Daoy (cell line): ENCODE results near the gene SLC25A28. TPM values are rescaled to one million over a fixed set of nuclear protein-coding genes. Genes with fewer than 3 reads are reported as not detected.
"Not testable (repeated sequence)": the region's sequence is repeated elsewhere in the genome, so short reads cannot be mapped to it uniquely, and the experiment has no call there.

Source experiments
- DNase-seq: peaks from one replicate; pipeline ENCODE4 v3.0.0-alpha.2; 2015; ENCODE audit warnings: low read depth
- total RNA-seq: library from RNA; depleted of rRNA; stranded (reverse); fragments of >200 nt; shearing (Covaris generic); gene quantifications from 2 replicates; pipeline ENCODE4 v1.2.3, GENCODE V29; 2014

SLC25A28 gene
- total RNA-seq, 1 experiment from 2014 or later, result 9.2 TPM

- no peak for DNase-seq
These were observed 8.8 kb upstream of the SLC25A28 start for GRCh38 chr10:99628923-99629624.

- not testable (repeated sequence) for DNase-seq
These were observed 4.9 kb upstream of the SLC25A28 start for GRCh38 chr10:99625124-99625523.

DNA sequence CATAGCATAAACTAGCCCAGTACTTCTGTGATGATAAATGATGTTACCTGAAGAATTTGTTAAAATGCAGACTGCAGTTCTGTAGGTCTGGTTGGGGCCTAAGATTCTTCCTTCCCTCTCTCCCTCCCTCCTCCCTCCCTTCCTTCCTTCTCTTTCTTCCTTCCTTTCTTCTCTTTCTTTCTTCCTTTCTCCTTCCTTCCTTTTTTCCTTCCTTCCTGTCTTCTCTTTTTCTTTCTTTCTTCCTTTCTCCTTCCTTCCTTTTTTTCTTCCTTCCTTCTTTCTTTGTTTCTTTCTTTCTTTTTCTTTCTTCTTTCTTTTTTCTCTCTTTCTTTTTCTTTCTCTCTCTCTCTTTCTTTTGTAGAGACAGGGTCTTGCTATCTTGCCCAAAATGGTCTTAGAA, 3.7 kb upstream of the SLC25A28 start:
- no peak for DNase-seq

- no peak for DNase-seq
These were observed 1.4 kb upstream of the SLC25A28 start for GRCh38 chr10:99621454-99622251.

DNA sequence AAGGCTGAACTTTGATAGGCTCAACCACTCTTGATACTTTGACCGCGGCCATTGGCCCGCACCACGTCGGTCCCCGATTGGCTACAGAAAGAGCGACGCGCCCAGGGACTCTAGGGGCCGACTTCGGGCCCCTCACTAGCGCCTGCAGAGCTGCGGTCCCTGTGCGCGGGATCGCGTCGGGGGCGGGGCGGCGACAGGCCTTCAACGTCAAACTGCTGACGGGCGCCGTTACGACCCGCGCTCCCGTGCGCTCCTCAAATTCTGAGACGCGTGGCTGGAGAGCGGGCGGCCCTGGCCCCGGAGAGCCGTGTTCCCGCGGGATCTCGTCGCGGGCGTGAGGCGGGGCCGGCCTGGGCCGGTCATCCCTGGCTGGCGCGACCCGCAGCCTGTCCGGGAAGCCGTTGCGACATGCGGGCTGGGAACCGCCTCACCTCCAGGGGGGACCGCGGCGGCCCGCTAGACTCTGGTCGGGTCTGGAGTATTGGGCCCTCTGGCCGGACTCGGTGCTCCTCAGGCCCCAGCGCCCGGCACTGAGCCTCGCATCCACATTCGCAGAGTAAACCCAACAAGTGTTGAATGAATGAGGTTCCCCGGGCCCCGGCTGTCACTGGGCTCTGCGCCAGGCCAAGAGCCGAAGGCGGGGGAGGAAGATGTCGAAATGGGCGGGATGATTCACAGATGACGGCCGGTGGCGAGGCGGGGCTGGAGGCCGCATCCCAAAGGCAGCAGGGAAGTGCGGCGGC, 643 bp upstream of the SLC25A28 start:
- peak; percentile 94 for DNase-seq

DNA sequence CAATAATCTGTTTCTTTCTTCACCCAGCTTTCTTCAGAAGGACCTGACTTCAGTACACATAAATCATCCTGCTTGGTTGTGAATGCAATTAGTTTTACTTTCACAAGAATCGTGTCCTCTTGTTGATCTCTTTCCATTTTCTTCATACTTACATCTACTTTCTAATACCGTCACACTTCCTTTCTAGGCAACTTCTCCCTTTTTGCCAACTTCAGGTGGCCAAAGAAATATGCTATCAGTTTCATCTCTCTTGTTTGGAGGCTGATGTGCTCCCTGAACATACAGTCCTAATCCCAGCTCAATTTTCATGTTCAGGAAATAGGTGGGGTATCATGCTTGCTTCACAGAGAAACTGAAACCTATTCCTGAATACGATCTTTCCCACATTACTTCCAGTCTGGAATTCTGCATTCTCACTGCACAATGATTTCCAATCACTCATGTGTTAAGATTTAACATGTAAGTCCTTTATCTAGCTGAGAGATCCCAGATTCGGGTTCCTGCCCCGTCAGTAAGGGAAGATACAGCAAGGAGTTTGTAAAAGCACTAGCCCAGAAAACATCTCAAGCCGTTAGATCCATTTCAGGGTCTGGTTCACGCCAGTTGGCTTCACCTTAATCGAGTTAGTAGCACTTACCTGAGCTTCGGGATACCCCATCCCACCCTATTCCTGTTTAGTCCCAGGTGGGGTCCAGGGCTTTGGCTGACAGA, 994 bp downstream of the SLC25A28 start:
- peak; percentile 8 for DNase-seq

DNA sequence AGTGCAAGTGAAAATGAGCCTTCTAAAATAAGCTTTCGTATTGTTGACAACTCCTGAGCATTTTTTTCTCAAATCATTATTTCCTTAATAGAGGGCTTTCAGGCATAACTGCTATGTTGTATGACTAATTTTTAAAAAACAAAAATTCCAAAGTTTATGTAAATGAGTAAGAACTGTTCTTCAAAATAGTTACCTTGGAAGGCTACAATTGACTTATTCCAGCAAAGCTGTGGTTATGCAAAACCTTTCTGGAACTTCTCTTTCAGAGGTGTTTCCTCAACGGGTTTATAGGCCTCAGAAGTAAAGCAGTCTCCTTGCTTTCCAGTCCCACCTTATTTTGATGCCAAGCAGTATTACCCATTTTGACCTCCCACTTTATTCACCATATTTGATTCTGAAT, 2.5 kb downstream of the SLC25A28 start:
- no peak for DNase-seq

GRCh38 chr10:99615426-99615825, 4.8 kb downstream of the SLC25A28 start:
- no peak for DNase-seq

DNA sequence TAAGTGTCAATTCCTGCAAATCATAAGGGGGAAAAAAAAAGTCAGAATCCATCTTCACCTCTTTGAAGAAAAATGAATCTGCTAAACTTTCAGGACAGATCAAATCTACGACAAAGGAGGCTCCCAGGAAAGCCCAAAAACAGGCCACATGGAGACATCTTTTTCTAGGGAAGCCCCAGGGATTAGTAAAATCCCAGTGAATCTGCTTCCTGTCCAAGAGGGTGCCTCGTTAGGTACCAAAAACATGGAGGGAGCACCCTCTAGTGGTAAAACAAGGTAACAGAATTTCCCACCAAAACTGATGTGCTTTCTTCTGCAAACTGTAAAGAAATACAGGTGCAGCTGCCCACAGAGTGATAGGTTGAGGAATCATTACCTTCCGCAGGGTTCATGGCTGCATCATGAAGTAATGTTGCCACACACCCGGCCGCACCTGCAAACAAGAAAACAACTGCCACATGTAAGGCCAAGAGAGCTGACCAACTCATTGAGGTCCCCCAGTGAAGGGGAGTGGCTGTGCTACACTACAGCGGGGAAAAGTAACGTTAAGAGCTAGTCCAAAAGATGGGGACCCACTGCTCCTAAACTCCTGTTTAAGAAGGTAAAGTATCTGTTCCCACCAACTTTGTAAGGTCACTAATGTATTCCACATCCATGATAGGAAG, 7.9 kb downstream of the SLC25A28 start:
- peak; percentile 41 for DNase-seq

DNA sequence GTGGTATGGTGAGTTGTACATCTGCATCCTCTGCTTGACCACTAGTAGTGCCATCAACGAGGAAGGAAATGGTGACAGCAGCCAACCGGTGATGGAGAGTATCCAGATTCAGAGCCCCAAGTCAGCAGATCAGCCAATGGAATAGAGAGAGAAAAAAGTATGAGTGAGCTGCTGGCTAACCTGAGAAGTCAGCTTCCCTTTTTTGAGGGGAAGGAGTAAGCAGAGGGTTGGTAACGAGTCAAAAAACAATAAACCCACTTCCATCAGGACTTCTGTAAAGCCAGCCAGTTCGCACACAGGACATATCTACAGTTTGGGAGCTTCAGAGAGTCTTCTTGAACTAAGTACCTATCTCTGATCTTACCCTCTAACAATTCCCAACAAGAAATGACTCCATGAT, 8.9 kb downstream of the SLC25A28 start:
- no peak for DNase-seq

- DNase-seq, result no peak
These were observed 10.0 kb downstream of the SLC25A28 start for GRCh38 chr10:99610221-99610620.

DNA sequence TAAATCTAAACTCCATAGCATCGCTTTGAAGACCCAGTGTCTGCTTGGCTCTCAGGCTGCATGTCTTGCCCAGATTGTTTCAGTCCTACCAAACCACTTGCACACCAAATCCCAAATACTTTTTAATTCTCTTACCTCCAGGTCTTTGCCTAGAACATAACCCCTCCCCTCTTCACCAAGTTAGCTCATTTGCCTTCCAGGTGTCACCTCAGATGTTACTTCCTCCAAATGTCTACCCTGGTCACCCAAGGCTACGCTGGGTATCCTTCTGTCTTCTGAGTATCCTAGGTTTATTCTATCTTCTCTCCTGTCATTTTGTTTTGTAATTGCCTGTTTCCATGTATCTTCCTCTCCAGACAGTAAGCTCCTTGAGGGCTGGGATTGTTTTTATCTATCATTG, 11.1 kb downstream of the SLC25A28 start:
- no peak for DNase-seq

GRCh38 chr10:99605351-99605750, 14.9 kb downstream of the SLC25A28 start:
- no peak for DNase-seq

DNA sequence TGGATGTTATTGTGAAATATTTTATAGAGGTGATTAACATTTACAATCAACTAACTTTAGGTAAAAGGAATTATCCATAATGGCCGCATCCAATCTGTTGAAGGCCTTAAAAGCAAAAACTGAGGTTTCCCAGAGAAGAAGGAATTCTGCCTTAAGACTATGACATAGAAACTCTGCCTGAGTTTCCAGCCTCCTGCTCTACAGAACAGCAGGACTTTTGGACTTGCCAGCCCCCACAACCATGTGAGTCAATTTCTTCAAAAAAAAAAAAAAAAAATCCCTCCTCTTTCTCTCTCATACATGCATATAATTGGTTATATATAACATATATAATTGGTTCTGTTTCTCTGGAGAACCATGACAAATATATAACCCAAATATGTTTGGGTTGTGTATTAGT, 15.4 kb downstream of the SLC25A28 start:
- DNase-seq, result no peak

DNA sequence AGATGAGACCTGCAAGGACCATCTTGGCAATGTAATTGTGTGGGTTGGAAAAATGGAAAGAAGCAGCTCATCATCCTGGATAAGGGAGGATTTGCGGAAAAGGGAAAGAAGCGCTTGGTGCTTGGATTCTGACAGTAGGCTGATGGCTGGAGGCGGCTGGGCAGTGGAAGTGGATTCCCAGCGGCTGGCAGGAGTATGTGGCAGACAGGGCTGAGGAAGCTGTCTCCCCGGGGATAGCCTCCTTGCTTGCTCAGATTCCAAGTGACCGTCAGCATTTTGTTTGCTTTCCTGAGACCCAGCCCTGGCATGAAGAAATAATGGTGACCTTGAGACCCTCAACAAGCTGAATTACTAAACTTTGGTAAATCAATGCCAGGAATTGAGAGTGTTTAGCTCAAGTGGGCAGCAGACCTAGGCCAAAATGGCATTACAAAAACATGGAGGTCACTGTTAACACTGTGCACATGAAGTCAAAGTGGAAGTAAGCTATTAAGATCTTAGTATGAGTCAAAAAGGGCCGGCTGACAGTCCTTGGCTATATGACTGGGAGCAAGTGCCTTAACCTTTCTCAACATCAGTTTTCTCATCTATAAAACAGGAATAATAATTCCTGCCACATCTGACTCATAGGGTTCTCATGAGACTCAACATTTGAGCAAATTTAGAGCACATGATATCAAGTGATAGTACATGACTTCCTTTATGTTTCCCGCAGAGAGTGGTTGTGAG, 21.3 kb downstream of the SLC25A28 start:
- no peak for DNase-seq

DNA sequence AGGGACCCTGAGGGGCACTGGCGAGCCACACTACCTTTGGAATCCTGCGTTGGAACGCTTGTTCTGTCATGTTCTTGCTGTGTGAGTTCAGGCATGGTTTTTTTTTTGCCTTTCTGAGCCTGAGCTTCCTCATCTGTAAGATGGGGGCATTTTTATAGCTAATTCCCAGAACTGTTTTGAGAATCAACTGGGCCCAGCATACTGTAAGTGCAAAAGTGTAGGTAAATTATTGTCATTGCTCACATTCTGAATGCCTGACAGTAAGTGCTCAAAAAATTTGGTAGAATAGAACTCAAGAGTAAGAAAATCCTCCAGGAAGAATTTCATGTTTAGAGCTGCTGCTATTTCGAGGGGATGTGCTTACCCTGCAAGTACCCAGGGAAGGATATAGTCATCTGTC, 22.2 kb downstream of the SLC25A28 start:
- no peak for DNase-seq

GRCh38 chr10:99596708-99597107, 23.5 kb downstream of the SLC25A28 start:
- not testable (repeated sequence) for DNase-seq

- DNase-seq, result no peak
These were observed 24.3 kb downstream of the SLC25A28 start for GRCh38 chr10:99595770-99596465.

- DNase-seq, result no peak
These were observed 25.0 kb downstream of the SLC25A28 start for GRCh38 chr10:99595236-99595635.

GRCh38 chr10:99593312-99593711, 26.9 kb downstream of the SLC25A28 start:
- no peak for DNase-seq
